DND-41 (cell line): ENCODE measurements around the gene SH2D1B.

Source experiments
- ATAC-seq: fragments of 200-7000 bp; cut with Tn5 transposase; 3 replicates; pipeline ENCODE4 v1.9.1; 2021; ENCODE audit warnings: low read depth; ENCODE audit not compliant: insufficient read depth
- DNase-seq: peaks from one replicate; pipeline ENCODE4 v3.0.0-alpha.2; 2020
- H2AFZ ChIP-seq: 2 replicates; pipeline ENCODE4 v1.6.0; 2012; ENCODE audit warnings: low read depth, low read length
- H3K27ac ChIP-seq: 2 replicates; pipeline ENCODE4 v1.5.1; 2012; ENCODE audit warnings: low read length, inconsistent platforms
- H3K27me3 ChIP-seq: fragments of 200-600 bp; sonication (generic); 2 replicates; pipeline ENCODE4 v1.6.0; 2012; ENCODE audit warnings: low read length, mild to moderate bottlenecking, inconsistent platforms; ENCODE audit not compliant: insufficient read depth, poor library complexity
- H3K36me3 ChIP-seq: 2 replicates; pipeline ENCODE4 v1.5.1; 2012; ENCODE audit warnings: low read length, inconsistent platforms; ENCODE audit not compliant: insufficient read depth
- H3K4me1 ChIP-seq: 2 replicates; pipeline ENCODE4 v1.5.1; 2012; ENCODE audit warnings: mild to moderate bottlenecking, low read length; ENCODE audit not compliant: insufficient read depth
- H3K4me2 ChIP-seq: 2 replicates; pipeline ENCODE4 v1.6.0; 2012; ENCODE audit warnings: mild to moderate bottlenecking, moderate library complexity, low read length, inconsistent platforms; ENCODE audit not compliant: insufficient read depth
- H3K4me3 ChIP-seq, 2 experiments: fragments of 200-600 bp in 1 of 2; shearing (Covaris generic) in 1 of 2; 2 replicates each; pipeline ENCODE4 v1.5.1; 2012 to 2016; ENCODE audit warnings: inconsistent platforms in 2 of 2, low read length in 2 of 2, mild to moderate bottlenecking in 2 of 2, low read depth in 1 of 2, moderate library complexity in 1 of 2
- H3K79me2 ChIP-seq: 2 replicates; pipeline ENCODE4 v1.6.0; 2012; ENCODE audit warnings: low read length, inconsistent platforms; ENCODE audit not compliant: insufficient read depth
- H3K9ac ChIP-seq: 2 replicates; pipeline ENCODE4 v1.6.0; 2012; ENCODE audit warnings: low read depth, mild to moderate bottlenecking, inconsistent platforms, low read length, moderate library complexity
- H3K9me3 ChIP-seq: 2 replicates; pipeline ENCODE4 v1.5.1; 2012; ENCODE audit warnings: low read length, moderate library complexity, mild to moderate bottlenecking, inconsistent platforms; ENCODE audit not compliant: insufficient read depth, severe bottlenecking
- H4K20me1 ChIP-seq: 2 replicates; pipeline ENCODE4 v1.6.0; 2012; ENCODE audit warnings: low read length; ENCODE audit not compliant: insufficient read depth
- CTCF ChIP-seq: IDR thresholded peaks from 2 replicates; pipeline ENCODE4 v1.5.1; 2012; ENCODE audit warnings: borderline replicate concordance, low read length, moderate library complexity, mild to moderate bottlenecking; ENCODE audit not compliant: poor library complexity, severe bottlenecking; ENCODE audit errors: extremely low read depth
- EZH2 ChIP-seq: IDR thresholded peaks from 3 replicates; pipeline ENCODE4 v1.6.1; 2012; ENCODE audit warnings: borderline replicate concordance, low read depth, mild to moderate bottlenecking, moderate library complexity, low read length, inconsistent platforms; ENCODE audit not compliant: severe bottlenecking

Gene SH2D1B

GRCh38 chr1:162381383-162381782 lies 30.6 kb downstream of the SH2D1B start, which contains the start of gene C1orf226:
TSS of gene C1orf226 (plus strand) at chr1:162381728. CDS start at chr1:162381902, 174 bp downstream.
- Histone ChIP-seq H3K4me2 (no peak within 1 kb of the TSS), H3K27me3 (peaks cover 12% of the 10 kb centered on the region), H3K4me1 (no peaks in the 10 kb centered on the region), H2AFZ (no peak within 1 kb of the TSS), H3K27ac (no peak within 1 kb of the TSS), H3K9ac (no peak within 1 kb of the TSS), H3K9me3 (no peaks in the 10 kb centered on the region), H4K20me1 (no peaks in the 10 kb centered on the region), H3K4me3 (no peak within 1 kb of the TSS), H3K36me3 (no peaks in the 10 kb centered on the region), H3K79me2 (no peaks in the 10 kb centered on the region)
- TF ChIP-seq CTCF (no peak), EZH2 (no peak)
- no peak for DNase-seq
- ATAC-seq: no peak

GRCh38 chr1:162380061-162380846 lies 31.7 kb downstream of the SH2D1B start:
- H2AFZ ChIP-seq: no peak overlapping the region
- H3K4me2 ChIP-seq: no peak overlapping the region
- no peaks in the 10 kb centered on the region for H3K79me2 ChIP-seq
- no peaks in the 10 kb centered on the region for H4K20me1 ChIP-seq
- H3K27ac ChIP-seq: no peak overlapping the region
- no peaks in the 10 kb centered on the region for H3K9me3 ChIP-seq
- no peak for DNase-seq
- H3K9ac ChIP-seq: no peak overlapping the region
- H3K4me3 ChIP-seq: no peak overlapping the region
- peaks cover 12% of the 10 kb centered on the region for H3K27me3 ChIP-seq
- no peaks in the 10 kb centered on the region for H3K4me1 ChIP-seq
- TF ChIP-seq EZH2: no peak
- no peak for TF ChIP-seq CTCF
- no peaks in the 10 kb centered on the region for H3K36me3 ChIP-seq
- no peak for ATAC-seq

- Histone ChIP-seq H3K9ac (no peak within 1 kb of the TSS), H3K27ac (no peak within 1 kb of the TSS), H3K9me3 (no peaks in the 10 kb centered on the region), H3K79me2 (no peaks in the 10 kb centered on the region), H3K4me1 (no peaks in the 10 kb centered on the region), H3K36me3 (no peaks in the 10 kb centered on the region), H3K4me2 (no peak within 1 kb of the TSS), H3K27me3 (peaks cover 12% of the 10 kb centered on the region), H2AFZ (no peak within 1 kb of the TSS), H3K4me3 (no peak within 1 kb of the TSS), H4K20me1 (no peaks in the 10 kb centered on the region)
- DNase-seq (no peak), ATAC-seq (no peak)
- TF ChIP-seq EZH2 (no peak), CTCF (no peak)
Observed at GRCh38 chr1:162376691-162377090, 35.2 kb downstream of the SH2D1B start, which contains the start of gene SPATA46. TSS of gene SPATA46 (minus strand) at chr1:162376854. CDS start at chr1:162376790, 64 bp downstream.
